Endothelial cell of umbilical vein (primary cell): Measurements from ENCODE around the gene IRAK1BP1.

Source experiments
- CTCF ChIP-seq, 2 donors: IDR thresholded peaks; 1 replicate in 1 of 2; 2 replicates in 1 of 2; pipeline ENCODE4 v1.5.1; 2011; ENCODE audit warnings: low read length in 2 of 2, mild to moderate bottlenecking in 2 of 2, moderate library complexity in 2 of 2, control low read depth in 1 of 2, inconsistent platforms in 1 of 2, low read depth in 1 of 2; ENCODE audit not compliant: insufficient read depth in 1 of 2; ENCODE audit errors: extremely low read depth in 1 of 2
- EZH2 ChIP-seq: IDR thresholded peaks from 2 replicates; pipeline ENCODE4 v1.6.1; 2012; ENCODE audit warnings: borderline replicate concordance, low read depth, mild to moderate bottlenecking, moderate library complexity, low read length, inconsistent platforms; ENCODE audit not compliant: severe bottlenecking
- FOS ChIP-seq: IDR thresholded peaks from 2 replicates; pipeline ENCODE4 v1.6.1; 2011; ENCODE audit warnings: mild to moderate bottlenecking, low read length, moderate library complexity, borderline replicate concordance; ENCODE audit not compliant: insufficient read depth
- GATA2 ChIP-seq: IDR thresholded peaks from 2 replicates; pipeline ENCODE4 v1.7.0; 2011; ENCODE audit warnings: low read depth, mild to moderate bottlenecking, moderate library complexity, mixed read lengths, low read length; ENCODE audit not compliant: insufficient read length, insufficient read depth
- JUN ChIP-seq: IDR thresholded peaks from 2 replicates; pipeline ENCODE4 v1.6.1; 2011; ENCODE audit warnings: borderline replicate concordance, low read depth; ENCODE audit not compliant: insufficient read length, insufficient read depth
- MAX ChIP-seq: IDR thresholded peaks from 2 replicates; pipeline ENCODE4 v1.6.1; 2011; ENCODE audit not compliant: insufficient read depth, insufficient read length
- MYC ChIP-seq: IDR thresholded peaks from one replicate; pipeline ENCODE4 v1.6.1; 2011; ENCODE audit warnings: mild to moderate bottlenecking, low read depth, low read length
- POLR2A ChIP-seq: IDR thresholded peaks from 2 replicates; pipeline ENCODE4 v1.6.1; 2012; ENCODE audit warnings: low read depth, mild to moderate bottlenecking, control low read depth, low read length
- POLR2AphosphoS5 ChIP-seq: IDR thresholded peaks from 2 replicates; pipeline ENCODE4 v1.6.1; 2012; ENCODE audit warnings: low read depth, mild to moderate bottlenecking, control low read depth, low read length, moderate library complexity; ENCODE audit not compliant: insufficient read depth

GRCh38 chr6:78832091-78832808 lies 35.1 kb upstream of the IRAK1BP1 start:
- TF ChIP-seq POLR2A = no peak
- TF ChIP-seq CTCF (IDR thresholded peaks at IDR 0.05; ENCODE audit: extremely low read depth in 1 of 2, insufficient read depth in 1 of 2, low read depth in 1 of 2, low read length in 2 of 2) = no peak
- TF ChIP-seq POLR2AphosphoS5 = no peak
- no peak for TF ChIP-seq GATA2
- TF ChIP-seq JUN = no peak
- TF ChIP-seq MAX = no peak
- TF ChIP-seq EZH2 = no peak
- no peak for TF ChIP-seq MYC
- no peak for TF ChIP-seq FOS
